GM21360 (cell line): ENCODE results near the gene GLI2.

Experiments
- ATAC-seq: cut with Tn5 transposase; IDR thresholded peaks from one replicate; pipeline ENCODE4 v1.9.1; 2021; ENCODE audit warnings: mild to moderate bottlenecking, moderate library complexity; ENCODE audit not compliant: unreplicated experiment

Gene GLI2

DNA sequence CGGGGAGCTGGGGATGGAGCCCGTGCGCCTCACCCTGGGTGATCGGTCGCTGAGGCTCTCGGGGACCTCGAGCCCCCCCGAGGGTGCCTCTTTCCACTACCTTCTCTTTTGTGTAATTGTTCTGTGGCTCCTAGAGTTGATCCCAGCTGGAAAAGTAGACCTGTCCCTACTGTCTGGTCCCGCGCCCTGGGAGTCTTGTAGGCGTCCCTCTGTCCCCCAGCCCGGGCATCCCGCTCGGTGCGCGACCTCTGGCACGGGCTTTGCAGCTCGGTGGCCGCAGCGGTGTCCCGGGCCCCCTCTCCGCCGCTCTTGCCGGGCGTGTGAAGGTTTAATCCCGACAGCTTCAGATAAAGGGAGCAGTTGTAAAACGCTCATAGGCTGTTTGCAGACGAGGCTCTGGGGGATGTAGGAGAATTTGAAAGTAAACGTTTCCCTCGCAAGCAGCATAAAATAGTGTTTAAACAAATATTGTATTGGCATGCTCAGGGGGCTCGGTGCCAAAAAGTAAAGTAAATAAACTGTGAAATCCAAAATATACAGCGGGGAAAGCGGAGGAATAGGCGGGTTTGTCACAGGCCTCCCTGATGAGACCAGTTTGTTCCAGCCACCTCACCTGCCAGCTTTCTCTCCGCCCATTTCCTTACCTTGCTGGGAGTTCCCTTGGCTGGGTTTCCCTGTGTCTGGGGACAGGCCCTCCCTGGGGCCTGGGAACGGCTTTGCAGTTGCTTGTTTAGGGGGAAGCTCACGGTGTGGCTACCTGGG is 1.9 kb downstream of the GLI2 start:
- no peak for ATAC-seq

- no peak for ATAC-seq
Measured at GRCh38 chr2:120738117-120738516, 2.4 kb downstream of the GLI2 start.

DNA sequence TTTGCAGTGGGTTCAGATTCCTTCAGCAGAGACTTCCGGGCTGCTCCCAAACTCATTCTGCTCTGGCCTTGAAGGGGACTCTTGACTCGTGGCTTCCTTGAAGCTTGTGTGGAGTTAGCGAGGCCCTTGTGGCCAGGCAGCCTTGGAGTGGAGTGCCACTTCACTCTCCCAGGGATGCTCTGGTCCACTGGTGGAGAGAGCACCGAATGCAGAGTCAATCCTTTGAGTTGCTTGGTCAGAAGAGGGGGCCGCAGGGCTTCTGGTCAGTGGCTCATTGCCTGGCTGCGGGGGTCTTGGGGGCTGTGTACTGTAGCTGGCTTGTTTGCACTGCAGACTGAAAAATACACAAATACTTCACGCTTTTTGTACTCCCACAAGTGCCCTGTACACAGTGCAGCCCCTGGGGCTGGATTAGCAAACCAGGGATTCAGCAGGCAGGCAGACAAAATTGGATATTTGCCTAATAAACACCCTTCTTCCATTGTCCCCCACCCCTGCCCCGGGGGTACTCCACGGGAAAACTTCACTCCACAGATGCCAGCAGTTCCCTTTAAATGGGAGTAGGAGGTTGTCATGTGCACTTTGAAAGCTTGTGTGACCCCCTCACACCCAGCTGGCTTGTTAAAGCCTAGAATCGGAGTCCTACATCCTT is 3.2 kb downstream of the GLI2 start:
- no peak for ATAC-seq

GRCh38 chr2:120739438-120740090 is 3.9 kb downstream of the GLI2 start:
- ATAC-seq = no peak

DNA sequence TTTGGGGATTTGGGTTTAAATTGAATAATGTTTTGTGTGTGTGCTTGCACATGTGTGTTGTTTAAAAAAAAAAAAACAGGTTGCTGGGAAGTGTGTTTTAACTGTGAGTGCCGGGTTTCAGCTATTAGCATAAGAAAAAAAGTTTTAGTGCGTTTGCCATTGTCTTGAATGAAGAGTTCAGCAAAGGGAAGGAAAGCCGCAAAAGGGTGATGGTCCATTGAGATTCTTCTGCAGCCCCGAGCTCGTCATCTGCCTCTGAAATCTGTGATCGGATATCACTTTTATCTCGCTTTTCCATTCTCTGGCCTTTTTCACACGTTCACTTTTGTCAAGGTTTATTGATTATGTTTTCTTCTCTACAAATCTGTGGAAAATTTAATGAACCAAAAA is 4.7 kb downstream of the GLI2 start:
- no peak for ATAC-seq

GRCh38 chr2:120740765-120741524 is 5.3 kb downstream of the GLI2 start:
- ATAC-seq = no peak

DNA sequence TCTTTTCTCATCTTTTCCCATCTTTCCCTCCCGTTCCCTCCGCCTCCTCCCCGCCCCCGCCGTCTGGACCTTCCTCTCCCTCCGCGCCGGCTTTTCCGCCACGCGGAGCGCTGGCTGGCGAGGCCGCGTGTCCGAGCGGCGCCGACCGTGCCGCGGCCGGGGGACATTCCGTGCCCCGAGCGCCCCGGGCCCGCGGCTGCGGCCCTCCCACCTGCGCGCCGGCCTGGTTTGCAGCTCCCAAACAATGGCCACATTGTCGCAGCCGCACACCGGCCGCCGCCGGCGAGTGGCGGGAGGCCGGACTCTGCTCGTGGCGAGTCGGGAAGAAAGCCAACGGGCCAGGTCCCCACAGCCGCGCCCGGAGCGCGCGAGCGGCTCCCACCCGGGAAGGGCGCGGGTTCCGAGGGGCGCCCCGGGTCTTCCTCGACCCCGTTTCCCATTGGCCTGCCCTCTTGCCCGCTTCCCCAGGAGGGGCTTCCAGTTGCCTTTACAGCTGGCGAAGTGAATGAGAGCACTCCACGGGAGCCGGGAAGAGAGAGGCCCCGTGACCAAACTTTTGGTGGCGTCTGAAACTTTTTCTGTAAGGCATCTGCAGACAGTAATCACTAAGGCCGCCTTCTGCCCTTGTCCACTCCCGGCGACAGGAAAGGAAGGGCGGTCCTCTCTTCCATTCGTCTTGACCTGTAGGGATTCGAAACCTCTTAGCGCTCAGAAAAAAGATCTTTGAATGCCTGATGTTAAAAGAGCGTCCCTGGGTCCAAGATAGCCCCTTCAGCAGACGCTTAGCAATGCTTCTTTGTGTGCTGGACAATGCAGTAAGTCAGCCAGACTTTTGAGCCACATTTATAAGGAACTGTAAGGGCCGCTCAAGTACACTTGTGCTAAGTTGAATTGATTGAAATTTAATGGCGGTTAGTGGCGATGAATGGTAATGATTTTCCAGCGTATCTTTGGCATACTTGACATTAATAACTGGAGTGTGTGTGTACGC is 6.2 kb downstream of the GLI2 start:
- ATAC-seq = no peak

GRCh38 chr2:120743657-120744056 is 8.0 kb downstream of the GLI2 start:
- ATAC-seq = no peak

GRCh38 chr2:120744817-120745216 is 9.1 kb downstream of the GLI2 start:
- no peak for ATAC-seq

DNA sequence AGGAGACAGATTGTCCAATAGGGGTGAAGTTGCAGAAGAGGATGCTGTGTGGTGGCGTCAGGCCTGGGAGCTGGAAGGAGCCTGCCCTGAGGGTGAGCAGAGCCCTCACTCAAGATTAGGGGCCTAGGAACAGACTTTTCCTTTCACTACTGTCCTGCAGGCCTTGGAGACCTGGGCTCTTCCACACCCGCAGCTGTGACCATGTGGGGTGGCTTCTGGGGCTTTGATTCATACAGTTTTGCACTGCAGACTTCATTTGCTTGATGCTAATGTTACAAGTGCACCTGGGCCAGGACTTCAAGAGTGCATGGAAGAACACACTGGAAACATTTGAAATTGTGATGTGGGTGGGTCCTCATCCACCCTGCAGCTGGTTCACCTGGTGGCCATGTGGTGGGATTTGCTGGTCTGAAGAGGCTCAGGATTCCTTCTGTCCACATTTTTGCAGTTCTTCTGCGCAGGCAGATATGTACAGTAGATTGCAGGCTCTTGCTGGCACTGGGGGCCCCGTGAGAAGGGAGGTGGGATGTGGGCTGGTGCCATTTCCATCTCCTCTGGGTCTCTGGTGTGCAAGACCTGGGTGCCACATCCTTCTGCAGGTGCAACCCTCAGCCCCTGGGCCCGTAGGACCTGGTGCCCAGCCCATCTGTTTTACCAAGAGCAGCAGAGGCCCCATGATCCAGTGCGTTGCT is 9.9 kb downstream of the GLI2 start:
- ATAC-seq = no peak

DNA sequence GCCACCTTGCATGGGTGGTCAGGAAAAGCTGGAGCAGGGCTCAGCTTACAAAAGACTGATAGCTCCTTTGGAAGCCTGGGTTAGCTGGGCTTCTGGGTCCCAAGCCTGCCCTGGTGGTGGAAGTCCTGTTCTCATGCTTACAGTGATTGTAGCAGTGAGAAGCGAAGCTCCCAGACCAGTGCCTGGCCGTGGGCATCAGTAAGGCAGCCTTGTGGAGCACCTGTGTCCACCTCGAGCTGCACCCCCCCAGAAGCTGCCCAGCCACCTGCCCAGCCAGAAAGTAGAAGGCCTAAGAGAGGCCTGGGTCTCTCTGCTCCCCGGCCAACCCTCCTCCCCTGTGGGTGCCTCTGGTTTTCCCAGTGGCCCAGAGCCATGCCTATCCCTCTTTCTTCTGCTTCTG is 10.5 kb downstream of the GLI2 start:
- ATAC-seq = no peak

DNA sequence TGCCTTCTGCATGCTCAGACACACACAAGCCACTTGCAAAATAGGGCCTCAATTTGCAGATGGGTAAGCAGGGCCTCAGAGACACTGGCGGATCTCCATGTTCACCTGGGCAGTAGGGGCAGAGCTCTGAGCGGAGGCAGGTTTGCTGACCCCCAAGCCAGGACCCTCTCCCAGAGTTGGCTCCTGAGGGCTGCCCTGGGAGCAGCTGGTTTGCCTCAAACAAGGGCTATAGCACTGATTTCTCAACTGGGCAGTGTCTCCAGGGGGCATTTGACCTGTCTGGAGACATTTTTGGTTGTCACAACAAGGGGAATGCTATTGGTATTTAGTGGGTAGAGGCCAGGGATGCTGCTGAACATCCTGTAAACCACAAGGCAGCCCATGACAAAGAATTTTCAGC is 11.6 kb downstream of the GLI2 start:
- ATAC-seq = no peak

- no peak for ATAC-seq
Measured at GRCh38 chr2:120747706-120748105, 12.0 kb downstream of the GLI2 start.

GRCh38 chr2:120748310-120748709 is 12.6 kb downstream of the GLI2 start:
- no peak for ATAC-seq

DNA sequence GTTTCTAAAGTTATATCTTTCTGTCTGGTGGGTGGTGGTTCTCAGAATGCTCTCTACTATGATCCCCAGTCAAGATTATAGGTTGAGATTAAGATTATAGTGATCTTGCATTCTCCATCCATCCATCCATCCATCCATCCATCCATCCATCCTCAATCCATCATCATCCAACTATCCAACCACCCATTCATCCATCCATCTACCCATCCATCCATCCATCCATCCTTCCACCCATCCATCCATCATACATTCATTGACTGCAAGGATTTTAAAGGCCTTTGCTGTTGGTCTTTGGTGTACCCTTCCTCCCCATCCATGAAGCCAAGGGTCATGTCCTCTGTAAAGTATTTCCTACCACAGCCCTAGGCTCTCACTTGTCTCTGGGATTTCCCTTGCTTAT is 13.1 kb downstream of the GLI2 start:
- no peak for ATAC-seq

DNA sequence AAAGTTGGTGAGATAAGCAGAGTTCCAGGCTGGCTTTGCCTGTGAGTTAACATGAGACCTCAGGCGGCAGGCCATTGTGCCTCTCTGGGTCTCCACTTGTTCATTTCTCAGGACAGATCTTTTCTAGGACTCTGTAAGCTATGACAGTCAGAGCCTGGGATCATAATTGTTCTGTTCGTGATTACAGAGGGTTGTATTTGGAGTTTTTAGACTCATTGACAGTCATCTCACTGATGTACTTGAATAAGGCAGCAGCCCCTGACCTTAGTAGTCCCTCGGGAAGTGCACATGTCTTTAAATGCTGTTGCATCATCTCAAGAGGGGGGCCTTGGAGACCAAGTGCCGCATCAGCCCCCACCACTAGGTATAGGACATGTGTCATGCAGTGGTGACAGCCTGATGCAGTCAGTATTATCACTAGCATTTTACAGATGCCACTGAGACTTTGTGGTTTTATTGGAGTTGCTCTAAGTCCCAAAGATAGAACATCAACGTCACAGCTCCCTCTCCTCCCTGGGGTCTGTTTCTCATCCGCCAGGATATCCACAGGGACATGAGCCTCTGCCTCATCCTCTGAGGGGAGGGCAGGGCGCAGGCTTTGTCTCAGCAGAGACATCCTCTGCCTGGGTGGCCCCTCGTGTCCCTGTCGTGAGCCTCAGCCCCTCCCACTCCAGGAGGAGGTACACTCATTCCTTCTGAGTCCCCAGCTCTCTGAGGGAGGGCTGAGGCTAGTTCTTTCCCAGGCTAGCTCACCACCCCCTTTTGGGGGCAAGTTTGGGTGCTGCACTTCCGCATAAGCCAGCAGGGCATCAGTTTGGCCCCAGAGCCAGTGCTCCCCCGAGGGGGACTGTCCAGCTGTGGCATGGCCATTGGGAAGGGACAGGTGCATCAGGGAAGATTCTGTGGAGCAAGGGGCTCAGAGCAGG is 14.1 kb downstream of the GLI2 start:
- no peak for ATAC-seq

- no peak for ATAC-seq
Measured at GRCh38 chr2:120750488-120751210, 15.0 kb downstream of the GLI2 start.

GRCh38 chr2:120751553-120751952 is 15.9 kb downstream of the GLI2 start:
- ATAC-seq = no peak
